ENCODE measurements around the gene PTRH2.

DNA sequence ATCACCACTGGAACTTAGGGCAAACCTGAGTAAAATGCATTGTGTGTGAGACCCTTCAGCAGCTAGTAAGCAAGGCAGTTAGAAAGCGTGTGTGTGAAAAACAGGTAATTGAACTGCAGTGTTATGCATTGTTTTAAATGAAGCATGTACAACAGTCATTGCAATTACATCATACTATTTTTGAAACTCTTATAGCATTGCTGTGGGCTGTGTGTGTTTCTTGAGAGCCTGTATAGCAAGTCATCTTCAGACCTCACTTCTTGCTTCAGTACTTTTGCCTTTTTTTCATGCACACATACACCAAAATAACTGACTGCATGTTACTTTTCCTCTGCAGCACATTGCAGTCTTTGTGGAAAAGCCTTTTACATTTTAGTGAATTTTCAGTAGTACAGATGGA is 19.2 kb downstream of the PTRH2 start:
- TF ChIP-seq CTCF (IDR thresholded peaks at IDR 0.05; ENCODE audit: borderline replicate concordance, extremely low read depth, low read length, poor library complexity, severe bottlenecking) (no peak), EZH2 (IDR thresholded peaks at IDR 0.05; ENCODE audit: borderline replicate concordance, low read depth, low read length, severe bottlenecking) (no peak)

Measured in DND-41 (cell line).